NCI-H1105 treated with DMSO at 0.1 percent for 48 hours (cell line): Measurements from ENCODE around the gene FMO5.
"Not testable (repeated sequence)": the region's sequence is repeated elsewhere in the genome, so short reads cannot be mapped to it uniquely, and the experiment has no call there.

Source experiments
- DNase-seq: peaks from one replicate; lab custom pipeline; 2025; lab: John Stamatoyannopoulos, UW

Gene FMO5

DNA sequence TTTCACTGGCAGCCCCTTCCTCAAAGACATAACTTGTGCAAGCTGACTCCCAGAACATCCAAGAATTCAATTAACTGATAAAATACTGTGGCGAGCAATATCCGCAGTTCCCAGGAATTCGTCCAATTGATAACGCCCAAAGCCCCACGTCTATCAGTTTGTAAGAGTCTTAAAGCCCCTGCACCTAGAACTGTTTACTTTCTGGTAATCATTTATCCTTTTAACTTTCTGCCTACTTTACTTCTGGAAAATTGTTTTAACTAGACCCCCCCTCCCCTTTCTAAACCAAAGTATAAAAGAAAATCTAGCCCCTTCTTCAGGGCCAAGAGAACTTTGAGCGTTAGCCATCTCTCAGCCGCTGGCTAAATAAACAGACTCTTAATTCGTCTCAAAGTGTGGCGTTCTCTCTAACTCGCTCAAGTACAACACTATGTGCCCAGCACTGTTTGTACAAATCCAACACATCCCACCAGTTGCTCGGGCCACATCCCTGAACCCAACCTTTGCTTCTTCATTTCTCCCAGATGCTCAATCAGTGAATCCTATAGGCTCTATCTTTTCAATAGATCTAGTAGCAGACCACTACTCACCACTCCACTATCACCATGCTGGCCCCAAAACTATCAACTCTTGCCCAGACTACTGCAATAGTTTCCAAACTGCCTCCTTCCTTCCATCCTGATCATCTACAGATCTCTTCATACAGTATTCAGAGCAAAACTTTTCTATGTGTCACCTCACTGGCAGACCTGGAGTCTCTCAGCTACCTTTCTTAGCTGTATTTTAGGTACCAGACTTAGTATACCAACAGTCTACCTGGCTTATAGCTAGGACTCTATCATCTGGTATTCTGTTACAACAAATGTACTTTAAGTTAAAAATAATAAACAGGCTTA is 14.0 kb upstream of the FMO5 start:
- no peak for DNase-seq

DNA sequence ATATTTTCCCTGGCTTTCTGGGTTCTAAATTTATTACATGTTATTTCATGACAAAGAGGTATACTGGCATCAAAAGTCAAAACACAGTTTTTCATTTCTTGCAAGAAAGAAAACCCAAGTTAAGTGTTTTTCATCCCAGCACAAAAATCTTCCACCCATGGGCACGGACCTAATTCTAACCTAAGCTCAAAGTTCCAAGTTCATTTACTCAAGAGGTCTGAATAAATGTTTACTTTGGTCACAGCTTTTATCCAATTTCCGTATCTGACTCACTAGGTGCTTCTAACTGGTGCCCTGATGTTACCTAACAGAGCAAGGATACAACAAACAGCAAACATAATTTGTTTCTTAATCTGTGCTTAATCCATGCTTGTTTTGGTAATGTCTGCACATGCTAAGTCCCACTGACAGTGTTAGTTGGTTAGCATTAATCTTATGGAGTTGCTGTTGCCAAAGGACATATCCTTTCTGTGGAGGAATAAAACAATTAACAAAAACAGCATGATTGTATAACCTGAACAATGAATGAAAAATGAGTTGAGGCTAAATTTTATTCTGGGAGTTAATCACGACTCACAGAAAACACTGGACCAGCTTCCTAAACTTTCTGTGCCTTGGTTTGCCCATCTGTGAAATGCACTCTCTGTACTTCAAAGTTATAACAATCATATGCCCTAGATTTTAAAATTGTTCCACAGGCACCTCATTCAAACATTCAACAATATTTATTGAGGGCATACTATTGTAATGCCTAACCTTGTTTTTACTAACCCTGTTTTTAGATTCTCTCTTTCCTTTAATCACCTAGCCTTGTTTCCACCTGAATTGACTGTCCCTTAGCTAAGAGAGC is 13.1 kb upstream of the FMO5 start:
- DNase-seq: no peak

DNA sequence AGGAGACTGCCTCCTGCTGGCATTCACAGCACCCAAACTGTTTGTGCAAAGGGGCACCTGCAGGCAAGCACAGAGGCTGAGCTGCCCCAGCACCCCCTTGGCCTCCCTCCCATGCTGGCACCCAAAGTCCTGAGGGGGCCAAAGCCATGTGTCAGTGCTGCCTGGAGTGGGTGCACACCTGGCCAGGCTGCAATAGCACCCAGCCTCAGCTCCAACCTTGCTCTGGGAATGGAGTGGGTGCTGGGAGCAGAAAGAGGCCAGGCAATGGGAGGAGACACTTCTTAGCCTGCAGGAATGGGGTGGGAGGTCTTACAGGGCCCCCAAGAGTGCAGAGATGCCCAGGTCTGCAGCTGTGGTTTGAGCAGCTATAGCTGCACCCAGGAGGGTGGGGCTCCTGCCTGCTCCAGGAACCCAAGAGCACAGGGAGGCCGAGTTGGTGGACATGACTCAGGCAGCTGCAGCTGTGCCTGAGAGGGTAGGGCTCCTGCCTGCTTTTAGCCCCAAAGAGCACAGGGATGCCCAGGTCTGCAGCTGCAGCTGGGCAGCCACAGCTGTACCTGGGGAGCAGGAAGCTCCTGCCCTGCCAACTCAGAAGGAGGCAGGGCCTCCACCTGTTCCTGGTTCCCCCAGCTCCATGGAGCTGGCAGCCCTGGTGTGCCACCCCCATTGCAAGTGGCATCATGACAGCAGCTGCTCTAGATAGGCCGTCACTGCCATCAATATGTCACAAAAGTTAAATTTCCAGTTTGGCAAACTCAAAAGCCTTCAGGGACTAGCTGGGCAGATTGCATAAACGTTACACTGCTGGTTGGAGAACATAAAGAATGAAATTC is 12.0 kb upstream of the FMO5 start:
- DNase-seq: no peak

DNA sequence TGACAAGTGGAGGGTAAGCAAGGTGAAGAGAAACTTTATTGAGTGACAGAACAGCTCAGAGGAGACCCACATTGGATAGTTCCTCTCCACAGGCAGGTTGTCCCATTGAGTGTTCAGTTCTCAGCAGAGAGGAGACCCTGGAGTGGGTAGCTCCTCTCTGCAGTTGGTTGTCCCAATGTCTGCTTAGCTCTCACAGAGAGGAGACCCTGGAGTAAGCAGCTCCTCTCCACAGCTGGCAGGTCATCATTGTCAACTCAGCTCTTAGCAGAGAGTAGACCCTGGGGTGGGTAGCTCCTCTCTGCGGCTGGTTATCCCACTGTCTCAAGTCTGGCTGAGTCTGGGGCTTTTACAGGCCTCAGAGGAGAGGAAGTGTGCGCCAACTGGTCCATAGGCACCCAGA is 11.3 kb upstream of the FMO5 start:
- no peak for DNase-seq

DNA sequence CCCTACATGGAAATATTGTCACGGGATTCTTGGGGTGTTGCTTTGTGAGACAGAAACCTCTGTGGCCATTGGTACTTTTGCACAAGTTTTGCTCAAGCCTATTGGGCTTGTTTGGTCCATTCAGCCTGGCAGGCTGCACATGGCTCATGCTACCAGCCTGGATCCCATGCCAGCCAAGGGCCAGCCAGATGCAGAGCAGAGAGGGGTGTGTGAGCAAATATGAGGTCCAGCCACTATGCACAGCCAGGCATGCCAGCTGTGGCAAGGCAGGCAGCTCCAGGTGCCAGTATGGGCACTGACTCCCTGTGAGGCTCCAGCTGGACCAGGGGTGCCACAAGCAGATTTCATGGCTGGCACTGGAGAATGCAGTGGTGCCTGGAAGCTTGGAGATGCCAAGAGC is 10.7 kb upstream of the FMO5 start:
- DNase-seq: no peak

DNA sequence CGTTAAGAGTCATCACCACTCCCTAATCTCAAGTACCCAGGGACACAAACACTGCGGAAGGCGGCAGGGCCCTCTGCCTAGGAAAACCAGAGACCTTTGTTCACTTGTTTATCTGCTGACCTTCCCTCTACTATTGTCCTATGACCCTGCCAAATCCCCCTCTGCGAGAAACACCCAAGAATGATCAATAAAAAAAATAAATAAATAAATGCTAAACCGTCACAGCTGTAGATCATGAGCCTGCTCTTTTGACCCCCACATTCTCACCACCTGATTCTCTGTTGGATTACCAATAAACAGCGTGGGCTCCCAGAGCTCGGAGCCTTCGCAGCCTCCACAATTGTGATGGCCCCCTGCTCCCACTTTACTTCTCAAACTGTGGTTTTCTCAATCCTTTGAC is 8.8 kb upstream of the FMO5 start:
- DNase-seq: not testable (repeated sequence)

DNA sequence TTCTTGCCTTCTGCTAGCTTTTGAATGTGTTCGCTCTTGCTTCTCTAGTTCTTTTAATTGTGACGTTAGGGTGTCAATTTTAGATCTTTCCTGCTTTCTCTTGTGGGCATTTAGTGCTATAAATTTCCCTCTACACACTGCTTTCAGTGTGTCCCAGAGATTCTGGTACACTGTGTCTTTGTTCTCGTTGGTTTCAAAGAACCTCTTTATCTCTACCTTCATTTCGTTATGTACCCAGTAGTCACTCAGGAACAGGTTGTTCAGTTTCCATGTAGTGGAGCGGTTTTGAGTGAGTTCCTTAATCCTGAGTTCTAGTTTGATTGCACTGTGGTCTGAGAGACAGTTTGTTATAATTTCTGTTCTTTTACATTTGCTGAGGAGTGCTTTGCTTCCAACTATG is 5.9 kb upstream of the FMO5 start:
- DNase-seq: not testable (repeated sequence)

DNA sequence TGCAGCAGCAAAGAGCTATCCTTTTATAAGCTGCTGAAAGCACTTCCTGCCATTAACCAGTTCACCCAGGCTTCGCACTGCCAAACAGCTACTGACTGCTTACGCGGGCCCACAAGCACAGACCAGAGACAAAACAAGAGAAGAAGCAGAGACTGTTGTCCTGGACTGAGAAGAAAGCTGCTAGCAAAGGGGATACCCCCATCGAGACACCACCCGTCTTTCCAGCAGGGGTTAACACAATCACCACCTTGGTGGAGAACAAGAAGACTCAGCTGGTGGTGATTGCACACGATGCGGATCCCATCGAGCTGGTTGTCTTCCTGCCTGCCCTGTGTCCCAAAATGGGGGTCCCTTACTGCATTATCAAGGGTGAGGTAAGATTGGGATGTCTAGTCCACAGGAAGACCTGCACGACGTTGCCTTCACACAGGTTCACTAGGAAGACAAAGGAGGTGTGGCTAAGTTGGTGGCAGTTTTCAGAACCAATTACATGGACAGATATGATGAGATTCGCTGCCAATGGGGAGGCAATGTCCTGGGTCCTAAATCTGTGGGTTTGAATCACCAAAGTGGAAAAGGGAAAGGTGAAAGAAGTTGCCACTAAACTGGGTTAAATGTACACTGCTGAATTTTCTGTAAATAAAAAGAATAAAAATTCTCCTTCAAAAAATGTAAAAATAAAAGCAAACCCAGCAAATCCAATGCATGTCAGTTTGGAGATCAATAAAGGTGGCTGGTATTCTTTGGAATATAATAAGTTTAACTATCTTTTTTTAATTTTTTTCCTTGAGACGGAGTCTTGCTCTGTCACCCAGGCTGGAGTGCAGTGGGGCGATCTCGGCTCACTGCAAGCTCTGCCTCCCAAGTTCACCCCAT is 1.2 kb downstream of the FMO5 start:
- no peak for DNase-seq

DNA sequence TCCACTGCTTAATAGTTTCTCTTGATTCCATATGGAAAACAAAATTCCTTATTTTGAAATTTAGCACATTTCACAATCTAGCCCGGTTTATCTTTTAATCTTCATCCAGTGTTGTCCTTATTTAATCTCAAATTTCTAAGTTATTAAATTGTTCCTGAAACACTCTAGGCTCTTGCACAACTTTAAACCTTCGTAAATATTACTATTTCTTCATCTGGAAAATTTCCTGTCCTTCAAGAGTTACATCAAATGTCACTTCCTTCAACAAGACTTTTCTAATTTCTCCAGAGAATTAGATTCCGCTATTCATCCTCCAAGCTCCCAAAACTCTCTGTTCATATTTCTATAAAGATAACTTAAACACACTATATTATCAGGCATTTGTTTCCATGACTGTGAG is 6.5 kb downstream of the FMO5 start:
- no peak for DNase-seq

DNA sequence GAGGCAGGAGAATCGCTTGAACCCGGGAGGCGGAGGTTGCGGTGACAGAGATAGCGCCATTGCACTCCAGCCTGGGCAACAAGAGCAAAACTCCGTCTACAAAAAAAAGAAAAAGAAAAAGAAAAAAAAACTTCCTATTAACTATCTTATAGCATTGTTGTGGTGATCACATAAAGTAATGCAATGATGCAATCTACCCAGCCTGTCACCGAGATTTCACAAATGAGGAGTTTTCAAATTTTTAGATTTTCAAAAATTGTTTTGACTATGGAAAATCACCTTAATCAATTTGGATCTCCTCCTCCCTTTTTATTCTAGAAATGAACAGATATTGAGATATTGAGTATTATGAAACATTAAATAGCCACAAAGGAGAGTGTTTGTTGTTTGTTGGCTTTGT is 8.0 kb downstream of the FMO5 start:
- no peak for DNase-seq

DNA sequence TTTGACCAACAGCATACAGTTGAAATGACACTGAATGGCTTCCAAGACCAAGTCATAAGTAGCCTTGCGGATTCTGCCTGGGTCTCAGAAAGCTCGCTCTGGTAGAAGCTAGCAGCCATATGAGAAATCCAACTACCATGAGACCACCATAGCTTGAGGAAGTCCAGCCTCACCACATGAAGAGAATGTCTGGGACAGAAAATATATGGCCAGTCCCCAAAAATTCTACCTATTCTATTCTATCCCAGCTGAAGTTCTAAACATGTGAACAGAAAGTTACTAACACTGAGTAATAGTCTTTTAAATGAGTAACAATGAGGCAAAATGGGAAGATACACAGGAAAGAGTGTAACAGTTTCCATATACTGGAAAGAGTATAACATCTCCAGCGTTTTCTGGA is 9.0 kb downstream of the FMO5 start:
- no peak for DNase-seq

DNA sequence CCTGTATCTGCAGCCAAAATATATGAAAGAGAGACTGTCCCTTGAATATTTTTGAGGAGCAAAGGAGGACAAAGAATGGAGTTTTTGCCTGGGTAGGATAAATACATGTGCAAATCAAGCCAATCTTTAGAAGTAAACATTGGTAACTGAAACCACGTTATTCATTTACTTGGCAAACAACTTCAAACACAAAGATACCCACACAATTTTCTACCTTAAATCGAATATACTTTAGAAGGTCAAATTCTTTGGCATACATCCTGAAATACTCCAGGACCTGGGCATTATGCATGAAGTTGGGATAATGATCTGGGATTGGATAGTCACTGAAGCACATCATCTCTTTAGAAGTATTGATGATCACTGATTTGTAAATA is 9.6 kb downstream of the FMO5 start:
- DNase-seq: no peak

DNA sequence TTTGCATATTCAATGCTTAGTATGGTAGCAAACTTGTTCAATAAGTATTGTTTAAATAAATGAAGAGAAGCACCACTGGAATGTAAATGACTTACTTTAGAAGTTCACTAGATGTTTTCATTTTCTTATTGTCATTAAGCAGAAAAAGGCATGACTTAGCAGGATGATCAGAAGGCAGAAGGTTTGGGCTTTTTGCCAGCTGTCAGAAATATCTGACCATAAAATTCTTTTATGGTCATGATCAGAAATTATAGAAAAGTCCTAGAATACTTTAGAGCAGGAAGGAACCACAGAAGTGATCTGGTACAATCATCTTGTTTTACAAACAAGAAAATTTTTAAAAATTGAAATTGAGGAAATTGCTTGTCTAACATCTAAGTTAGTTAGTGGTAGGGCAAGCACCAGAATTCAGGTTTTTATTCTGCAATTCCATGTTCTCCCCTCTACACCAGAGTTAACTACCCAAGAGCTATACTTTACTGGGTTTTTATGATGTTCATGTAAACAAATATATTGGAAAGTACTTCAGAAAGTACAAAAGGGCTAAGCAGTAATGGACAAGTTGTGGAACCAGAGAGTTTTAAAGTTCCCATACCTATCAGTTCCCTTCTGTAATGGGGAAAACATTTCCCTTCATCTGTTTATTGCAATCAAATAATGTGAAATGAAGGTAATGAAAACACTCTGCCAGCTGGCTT is 10.1 kb downstream of the FMO5 start:
- DNase-seq: no peak

DNA sequence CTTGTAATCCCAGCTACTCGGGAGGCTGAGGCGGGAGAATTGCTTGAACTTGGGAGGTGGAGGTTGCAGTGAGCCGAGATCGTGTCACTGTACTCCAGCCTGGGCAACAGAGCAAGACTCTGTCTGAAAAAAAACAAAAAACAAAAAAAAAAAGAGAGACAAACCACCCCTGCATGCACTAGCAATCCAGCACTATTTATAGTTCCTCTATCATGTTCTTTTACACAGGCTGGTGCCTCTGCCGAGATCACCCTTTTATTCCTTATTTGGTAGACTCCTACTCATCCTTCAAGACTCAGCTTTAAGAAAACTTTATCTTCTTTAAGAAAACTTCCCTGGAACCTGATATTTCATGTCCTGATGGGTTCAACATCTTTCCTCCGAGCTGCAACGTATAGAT is 10.8 kb downstream of the FMO5 start:
- DNase-seq: no peak

DNA sequence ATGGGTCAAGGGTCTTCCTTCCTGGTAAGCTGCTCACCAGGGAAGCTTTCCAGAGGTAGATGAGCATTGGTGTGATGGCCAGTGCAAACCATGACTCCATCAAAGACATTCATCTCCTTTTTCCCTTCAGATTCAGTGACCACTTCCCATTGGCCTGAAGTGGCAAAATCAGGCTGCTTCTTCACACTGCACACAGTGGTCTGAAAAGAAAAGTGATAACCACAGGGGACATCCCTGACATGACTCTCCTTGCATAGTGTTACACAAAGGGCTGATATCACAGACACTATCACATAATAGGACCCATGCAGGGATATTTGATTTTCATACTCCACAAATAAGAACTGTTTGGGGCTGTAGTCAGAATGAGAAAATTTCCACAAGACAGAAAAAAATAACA is 11.9 kb downstream of the FMO5 start:
- DNase-seq: no peak

DNA sequence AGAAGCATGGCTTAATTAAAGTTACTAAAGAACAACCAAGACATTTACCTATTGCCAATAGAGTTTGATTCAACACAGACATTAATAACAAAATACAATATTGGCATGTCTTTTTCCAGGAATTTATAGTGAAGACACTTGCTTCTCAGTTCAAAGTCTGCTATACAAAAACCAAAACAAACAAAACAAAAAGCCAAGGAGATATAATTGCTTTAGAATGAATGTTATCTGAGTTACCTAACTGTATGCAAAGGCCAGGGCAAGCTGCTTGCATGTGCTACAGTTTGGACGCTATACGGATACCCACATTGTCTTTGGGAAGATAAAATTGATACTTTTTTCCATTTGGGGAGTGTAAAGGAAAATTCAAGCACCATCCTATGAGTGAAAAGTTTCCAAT is 13.6 kb downstream of the FMO5 start:
- DNase-seq: no peak

DNA sequence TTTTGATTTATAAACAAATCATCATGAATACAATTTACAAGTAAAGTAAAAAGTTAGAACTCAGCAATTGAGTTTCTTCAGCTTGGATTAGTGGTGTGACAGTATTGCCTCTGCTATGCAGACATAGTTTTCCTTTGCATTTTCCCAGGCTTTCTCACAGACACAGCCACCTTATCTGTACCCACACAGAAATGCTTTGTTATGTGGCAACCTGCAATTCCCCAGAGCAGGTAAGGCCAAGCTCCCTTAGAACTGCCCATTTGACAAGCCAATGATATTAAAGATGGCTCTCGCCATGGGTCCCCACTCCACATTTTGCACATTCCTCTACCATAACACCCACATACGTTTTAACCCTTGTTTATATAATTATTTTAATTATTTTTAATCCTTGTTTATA is 14.2 kb downstream of the FMO5 start:
- DNase-seq: no peak

DNA sequence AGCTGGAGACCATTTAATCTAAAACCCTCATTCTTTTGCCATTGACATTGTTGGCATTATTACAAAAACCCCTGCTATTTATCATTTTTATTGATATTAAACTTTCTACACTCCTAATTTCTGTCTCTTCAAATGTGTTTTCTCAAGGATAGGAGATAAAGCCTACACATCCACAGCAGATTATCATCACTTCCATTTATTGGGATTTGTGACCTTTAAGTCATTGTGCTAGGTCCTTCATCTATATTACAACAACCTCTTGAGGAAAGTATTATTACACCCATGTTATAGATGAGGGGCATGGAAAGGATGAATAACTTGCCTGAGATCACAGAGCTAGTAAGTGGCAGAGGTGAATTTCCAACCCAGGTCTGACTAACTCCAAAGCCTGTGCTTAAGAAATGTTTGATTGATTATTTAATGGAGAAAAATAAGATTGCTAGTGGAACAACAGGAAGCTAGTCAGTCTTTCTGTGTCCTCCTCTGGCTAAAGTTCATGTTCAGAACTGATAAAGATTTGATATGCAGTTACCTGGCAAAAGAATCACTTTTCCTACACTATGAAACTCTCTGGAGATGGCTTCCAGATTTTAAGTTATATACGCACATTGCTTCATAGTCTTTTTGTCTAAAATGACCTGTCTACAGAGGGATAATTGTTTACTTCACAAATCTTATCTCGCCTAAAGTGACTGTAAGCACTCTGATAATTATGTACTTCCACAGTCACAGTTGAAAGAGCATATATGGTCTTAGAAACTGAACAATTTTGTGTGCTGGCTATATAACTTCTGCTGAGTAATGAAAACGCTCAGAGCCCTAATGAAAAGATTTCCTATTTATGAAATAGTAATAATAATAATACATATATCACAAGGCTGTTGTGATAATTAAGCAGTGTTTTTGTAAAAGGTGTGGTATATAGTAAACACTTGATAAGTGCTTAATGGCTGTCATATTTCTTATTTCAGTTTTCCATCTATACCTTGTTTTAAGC is 15.0 kb downstream of the FMO5 start:
- no peak for DNase-seq

DNA sequence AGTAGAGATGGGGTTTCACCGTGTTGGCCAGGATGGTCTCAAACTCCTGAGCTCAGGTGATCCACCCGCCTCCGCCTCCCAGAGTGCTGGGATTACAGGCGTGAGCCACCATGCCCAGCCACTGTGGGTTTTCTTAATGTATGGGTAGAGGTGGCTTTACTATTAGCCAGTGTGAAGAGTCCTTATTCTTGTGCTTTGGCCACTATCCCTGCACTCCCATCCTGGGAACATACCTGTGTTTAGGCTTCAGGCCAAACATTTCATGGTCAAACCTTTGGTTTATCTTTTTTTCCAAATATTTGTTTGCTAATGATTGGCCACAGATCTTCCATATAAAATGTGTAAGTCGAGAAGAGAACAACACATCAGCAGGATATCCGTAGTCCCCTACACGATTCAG is 16.5 kb downstream of the FMO5 start:
- DNase-seq: no peak

DNA sequence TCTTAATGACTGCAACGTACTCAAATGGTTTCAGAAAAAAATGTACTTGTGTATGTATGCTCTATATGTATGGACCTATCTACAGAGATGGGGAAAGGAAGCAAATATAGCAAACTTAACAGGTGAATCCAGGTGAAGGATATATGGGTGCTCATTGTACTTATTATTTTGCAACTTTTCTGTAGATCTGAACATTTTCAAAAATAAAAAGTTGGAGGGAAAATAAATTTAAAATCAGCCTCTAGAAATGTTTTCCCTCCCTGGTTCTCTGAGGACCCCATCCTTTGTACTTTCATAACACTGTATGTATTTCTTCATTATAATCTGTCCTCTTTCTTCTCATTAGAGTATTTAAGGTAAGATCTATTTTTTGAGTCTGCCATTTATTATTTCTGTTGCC is 17.9 kb downstream of the FMO5 start:
- DNase-seq: no peak
